ENCODE data around the gene KLRK1.
"Not testable (repeated sequence)": the region's sequence is repeated elsewhere in the genome, so short reads cannot be mapped to it uniquely, and the experiment has no call there.

Gene KLRK1

GRCh38 chr12:10387498-10387897 is 2.3 kb downstream of the KLRK1 start:
- not testable (repeated sequence) for DNase-seq

GRCh38 chr12:10386857-10387256 is 3.0 kb downstream of the KLRK1 start:
- DNase-seq: no peak

- DNase-seq: no peak
Observed at GRCh38 chr12:10385166-10385613, 4.7 kb downstream of the KLRK1 start.

- DNase-seq: no peak
Observed at GRCh38 chr12:10384191-10384590, 5.7 kb downstream of the KLRK1 start.

GRCh38 chr12:10381928-10382628 is 7.8 kb downstream of the KLRK1 start:
- no peak for DNase-seq

GRCh38 chr12:10378737-10379136 is 11.1 kb downstream of the KLRK1 start:
- not testable (repeated sequence) for DNase-seq

- no peak for DNase-seq
Observed at GRCh38 chr12:10374624-10375018, 15.2 kb downstream of the KLRK1 start.

GRCh38 chr12:10372559-10372958 is 17.3 kb downstream of the KLRK1 start:
- DNase-seq: no peak

GRCh38 chr12:10371893-10372535 is 17.8 kb downstream of the KLRK1 start:
- not testable (repeated sequence) for DNase-seq

GRCh38 chr12:10369557-10370415 is 20.1 kb downstream of the KLRK1 start:
- no peak for DNase-seq

GRCh38 chr12:10368206-10369171 is 21.4 kb downstream of the KLRK1 start:
- no peak for DNase-seq

GRCh38 chr12:10367714-10368113 is 22.1 kb downstream of the KLRK1 start:
- not testable (repeated sequence) for DNase-seq

- DNase-seq: peak; percentile 60
Observed at GRCh38 chr12:10366875-10367274, 23.0 kb downstream of the KLRK1 start.

GRCh38 chr12:10365696-10366405 is 24.0 kb downstream of the KLRK1 start:
- DNase-seq: no peak

GRCh38 chr12:10364815-10365622 is 24.8 kb downstream of the KLRK1 start:
- peak; percentile 87 for DNase-seq

- DNase-seq: peak; percentile 59
Observed at GRCh38 chr12:10363914-10364814, 25.7 kb downstream of the KLRK1 start.

GRCh38 chr12:10363658-10363913 is 26.3 kb downstream of the KLRK1 start:
- DNase-seq: no peak

- no peak for DNase-seq
Observed at GRCh38 chr12:10362828-10363657, 26.8 kb downstream of the KLRK1 start.

- no peak for DNase-seq
Observed at GRCh38 chr12:10362325-10362724, 27.5 kb downstream of the KLRK1 start.
